NCI-H1694 treated with DMSO at 0.1 percent for 48 hours (cell line): ENCODE data around the gene ATF6.

Experiments used
- DNase-seq: peaks from one replicate; lab custom pipeline; 2025; lab: John Stamatoyannopoulos, UW

The ATF6 gene

GRCh38 chr1:161834967-161835550 lies 68.9 kb downstream of the ATF6 start:
- DNase-seq, result no peak

- DNase-seq, result no peak
These were observed 69.9 kb downstream of the ATF6 start for GRCh38 chr1:161836018-161836417.

DNA sequence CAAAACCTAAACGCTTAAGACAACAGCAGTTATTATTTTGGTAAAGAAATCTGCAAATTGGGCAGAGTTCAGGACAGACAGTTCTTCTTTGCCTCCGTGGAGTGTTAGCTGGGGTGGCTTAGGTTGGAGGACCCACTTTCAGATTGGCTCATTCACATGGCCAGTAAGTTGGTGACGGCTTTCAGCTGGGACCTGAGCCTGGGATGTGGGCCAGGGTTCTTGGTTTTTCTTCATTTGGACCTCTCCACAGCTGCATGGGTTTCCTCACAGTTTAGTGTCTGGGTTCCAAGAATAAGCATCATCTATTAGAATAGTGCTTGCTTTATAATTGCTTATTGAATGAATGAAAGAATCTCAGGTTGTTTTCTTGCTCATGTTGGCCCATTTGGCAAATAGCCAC lies 72.2 kb downstream of the ATF6 start:
- no peak for DNase-seq

DNA sequence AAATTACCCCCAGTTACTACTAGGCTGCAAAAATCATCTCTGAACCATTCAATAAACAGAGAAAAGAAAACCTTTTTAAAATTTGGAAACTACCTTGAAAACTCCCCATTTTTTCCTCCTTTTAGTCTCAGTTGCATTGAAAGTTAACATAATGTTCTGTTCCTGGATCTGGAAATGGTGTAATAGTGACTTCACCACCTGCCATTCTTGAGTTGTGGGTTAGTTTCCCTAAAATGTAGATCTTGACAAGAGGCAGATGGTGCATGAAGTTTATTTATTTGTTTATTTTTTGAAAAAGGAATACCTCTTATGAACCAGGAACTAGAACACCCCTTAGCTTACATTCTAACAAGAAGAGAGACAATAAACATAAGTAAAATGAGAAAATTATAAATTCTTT lies 72.8 kb downstream of the ATF6 start:
- no peak for DNase-seq

DNA sequence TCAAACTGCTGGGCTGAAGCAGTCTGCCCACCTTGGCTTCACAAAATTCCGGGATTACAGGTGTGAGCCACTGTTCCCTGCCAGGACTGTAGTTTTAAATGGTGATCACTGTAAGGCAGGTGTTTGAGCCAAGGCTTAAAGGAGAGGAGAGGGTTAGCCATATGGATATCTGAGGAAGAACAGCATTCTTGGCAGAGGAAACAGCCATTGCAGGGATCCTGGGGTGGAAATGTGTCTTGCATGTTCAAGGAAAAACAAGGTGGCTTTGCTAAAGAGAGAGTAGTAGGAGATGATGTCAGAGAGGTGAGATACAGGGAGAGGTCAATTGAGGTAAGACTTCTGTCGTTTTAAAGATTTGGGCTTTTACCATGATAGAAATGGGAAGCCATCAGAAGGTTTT lies 73.5 kb downstream of the ATF6 start:
- no peak for DNase-seq

DNA sequence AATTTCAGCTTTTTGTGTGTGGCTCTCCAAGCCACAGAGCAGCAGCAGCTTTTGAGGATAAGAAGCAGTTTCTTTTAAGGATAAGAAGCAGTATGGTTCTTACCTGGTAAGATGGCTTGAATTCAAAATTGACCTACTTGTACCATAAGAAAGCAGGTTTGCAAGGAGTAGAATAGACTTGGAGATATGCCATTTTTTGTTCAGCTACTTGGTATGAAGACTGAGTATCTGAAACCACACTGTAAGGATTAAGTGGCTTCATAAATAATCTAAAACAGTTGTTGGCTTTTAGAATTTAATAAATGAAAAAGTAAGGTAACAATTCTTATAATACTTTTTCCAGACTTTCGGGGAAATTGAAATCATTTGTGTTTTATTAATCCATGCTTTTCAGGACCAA lies 74.2 kb downstream of the ATF6 start:
- no peak for DNase-seq

DNA sequence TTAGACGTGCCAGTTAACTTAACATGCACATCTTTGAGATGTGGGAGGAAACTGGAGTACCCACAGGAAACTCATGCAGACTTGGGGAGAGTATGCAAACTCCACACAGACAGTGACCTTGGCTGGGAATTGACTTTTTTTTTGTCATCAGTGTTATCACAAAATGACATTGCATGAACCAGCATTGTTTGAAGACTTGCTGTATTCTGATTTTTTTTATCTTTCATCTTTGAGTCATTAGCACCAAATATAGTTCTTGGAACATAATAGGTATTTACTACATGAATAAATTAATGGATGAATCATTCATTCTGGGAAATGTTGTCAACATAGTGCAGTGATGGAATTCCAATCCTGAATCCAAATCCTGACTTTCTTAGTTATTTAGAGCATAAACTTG lies 77.0 kb downstream of the ATF6 start:
- DNase-seq, result no peak

- no peak for DNase-seq
These were observed 78.6 kb downstream of the ATF6 start for GRCh38 chr1:161844696-161845095.

DNA sequence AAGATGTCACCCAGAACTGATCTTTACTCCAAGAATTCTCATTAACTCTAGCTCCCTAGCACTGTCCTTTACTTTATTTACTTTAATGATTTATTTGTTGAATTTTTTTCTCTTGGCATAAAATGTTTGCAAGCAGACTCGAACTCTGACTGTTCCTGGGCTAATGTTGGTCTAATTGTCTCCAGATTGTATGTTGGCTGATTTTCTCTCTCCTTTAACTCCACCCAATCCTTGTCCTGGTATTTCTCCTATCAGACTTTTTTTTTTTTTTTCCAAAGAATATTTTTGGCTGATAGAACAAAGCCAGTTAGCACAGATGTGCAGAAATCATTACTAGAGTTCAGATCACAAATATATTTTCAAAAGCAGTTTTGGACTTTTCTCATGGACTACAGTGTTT lies 82.6 kb downstream of the ATF6 start:
- no peak for DNase-seq

GRCh38 chr1:161849518-161849917 lies 83.4 kb downstream of the ATF6 start:
- DNase-seq, result no peak

- no peak for DNase-seq
These were observed 89.1 kb downstream of the ATF6 start for GRCh38 chr1:161855260-161855659.

DNA sequence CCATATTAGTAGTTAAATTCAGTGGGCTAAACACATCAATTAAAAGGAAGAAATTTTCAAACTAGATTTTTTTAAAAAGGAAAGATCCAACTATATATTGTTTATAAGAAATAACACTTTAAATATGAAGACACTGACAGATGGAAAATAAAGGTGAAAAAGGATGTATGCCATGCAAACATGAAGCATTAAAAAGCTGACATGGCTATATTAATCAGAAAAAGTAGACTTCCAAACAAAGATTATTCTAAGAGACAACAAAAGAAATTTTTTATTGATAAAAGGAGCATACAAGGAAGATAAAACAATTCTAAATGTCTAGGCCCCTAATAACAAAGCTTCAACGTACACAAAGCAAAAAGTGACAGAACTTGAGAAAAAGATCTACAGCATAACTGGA lies 92.2 kb downstream of the ATF6 start:
- no peak for DNase-seq

DNA sequence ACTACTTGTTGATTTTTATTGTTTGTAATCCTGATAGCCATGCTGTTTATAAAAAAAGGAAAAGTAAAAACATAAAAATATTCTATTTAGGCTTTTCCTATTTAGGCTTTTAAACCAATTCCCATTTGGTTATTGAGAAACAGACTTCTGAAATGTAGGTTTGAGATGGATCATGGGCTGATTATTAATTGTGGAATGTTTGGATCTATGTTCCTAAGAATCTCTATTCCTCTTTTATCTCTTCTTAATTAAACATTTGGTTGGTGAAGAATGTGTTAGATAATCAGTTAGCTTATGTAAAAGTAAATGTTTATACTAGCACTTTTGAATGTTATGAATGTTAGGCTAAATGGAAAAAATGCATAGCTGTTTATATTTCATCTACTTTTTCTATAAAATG lies 97.4 kb downstream of the ATF6 start:
- DNase-seq, result no peak

DNA sequence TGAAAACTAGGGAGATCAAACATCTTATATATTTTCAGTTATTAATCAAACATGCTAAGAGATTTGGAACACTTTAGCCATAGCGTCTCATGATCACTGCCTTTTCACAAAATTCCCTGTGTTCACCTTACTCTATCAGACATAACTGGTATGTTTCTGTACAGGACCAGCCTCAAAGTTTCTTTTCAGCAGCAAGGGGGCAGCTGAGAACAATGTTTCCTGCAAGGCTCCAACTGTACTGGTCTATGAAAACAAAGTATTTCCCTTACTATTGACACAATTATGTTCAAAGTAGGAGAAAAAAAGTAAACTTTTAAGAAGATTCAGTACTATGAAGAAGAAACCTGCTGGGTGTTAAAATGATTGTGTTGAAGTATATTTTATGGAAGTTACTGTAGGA lies 98.5 kb downstream of the ATF6 start:
- DNase-seq, result no peak

DNA sequence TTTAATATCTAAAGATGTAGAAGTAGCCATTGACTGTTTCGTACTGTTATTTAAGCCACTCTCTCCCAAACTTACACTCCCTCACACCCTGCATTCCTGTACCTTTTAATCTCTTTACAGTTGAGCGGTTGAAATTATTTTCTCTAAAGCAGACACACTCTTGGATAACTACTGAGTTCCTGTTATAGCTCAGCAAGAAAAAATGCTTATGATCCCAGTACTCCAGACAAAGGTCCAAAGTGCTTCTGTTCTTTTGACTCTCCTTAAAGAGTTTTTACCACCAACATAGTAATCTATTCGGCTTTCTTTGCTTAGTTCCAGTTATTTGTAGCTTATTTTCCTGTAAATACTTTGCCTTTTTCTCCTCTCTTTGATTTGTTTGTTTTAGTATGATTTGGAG lies 100.1 kb downstream of the ATF6 start:
- DNase-seq, result no peak

- DNase-seq, result no peak
These were observed 102.7 kb downstream of the ATF6 start for GRCh38 chr1:161868832-161869231.

DNA sequence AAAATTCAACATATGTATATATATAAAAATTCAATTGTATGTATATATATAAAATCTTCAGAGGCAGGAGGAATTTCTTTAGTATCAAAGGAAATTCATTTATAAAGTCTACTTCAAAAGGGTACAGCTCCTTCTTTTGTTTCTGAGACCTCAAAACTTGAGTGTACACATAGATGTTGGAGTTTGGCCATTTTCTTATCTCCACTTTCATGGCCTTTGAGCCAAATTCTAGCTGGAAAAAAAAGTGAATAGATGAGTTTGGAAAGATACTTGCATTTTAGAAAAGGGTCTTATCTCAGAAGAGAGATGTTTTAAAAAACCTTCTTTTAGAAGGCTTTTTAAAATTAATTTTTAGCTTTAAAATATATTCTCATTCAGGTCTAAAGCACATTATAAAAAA lies 103.2 kb downstream of the ATF6 start:
- DNase-seq, result no peak

DNA sequence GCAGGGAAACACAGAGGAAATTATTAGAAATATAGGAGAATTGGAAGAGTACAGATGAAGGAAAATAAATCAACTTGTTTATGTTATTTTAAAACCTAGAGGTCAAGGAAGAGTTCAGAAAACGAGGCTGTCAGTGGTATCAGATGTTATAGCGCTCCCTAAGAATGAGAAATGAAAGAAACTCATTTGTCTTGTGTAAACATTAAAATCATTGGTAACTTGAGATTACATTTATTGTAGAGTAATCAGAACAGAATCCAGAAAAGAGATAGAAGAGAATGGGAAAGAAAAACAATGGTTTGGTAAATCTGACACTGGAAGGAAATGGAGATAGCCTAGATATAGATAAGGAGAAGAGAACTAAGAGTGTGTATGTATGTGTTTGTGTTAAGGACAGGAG lies 106.4 kb downstream of the ATF6 start:
- no peak for DNase-seq

GRCh38 chr1:161879261-161879660 lies 113.1 kb downstream of the ATF6 start:
- no peak for DNase-seq

DNA sequence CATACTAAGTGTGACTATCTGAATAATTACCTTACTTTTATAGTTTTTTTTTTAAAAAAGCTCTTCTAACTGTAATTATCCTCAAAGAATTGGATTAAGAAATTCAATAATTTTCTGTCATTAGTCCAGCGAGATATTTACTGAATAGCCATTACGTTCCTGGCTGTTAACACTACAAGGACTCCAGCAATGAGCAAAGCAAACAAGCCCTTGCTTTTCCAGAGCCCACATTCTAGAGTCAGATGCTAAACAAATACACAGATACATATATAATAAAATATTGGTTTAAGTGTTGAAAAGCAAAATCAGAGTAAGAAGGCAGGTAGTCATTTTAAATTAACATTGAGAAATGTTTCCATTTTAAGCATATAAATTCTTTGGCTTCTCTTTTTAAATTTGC lies 118.4 kb downstream of the ATF6 start:
- DNase-seq, result no peak

DNA sequence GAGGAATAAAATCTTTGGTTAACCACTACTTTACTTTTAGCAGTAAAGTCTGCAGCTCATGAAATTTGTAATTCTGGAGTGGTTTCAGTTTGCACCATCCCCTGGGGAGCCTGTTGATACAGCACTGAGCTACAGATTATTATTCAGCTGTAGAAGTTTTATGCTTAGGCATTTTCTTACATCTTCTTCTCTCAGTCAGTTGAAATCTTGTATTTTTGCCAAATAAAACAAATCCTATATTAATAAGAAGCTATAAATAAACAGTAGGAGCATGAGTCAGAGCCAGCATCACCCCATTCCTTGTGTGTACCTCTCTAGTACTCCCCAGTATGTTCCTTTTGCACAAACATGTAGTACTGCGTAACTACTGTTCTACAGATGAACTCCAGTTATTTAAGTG lies 118.9 kb downstream of the ATF6 start:
- no peak for DNase-seq

GRCh38 chr1:161885759-161886158 lies 119.6 kb downstream of the ATF6 start:
- DNase-seq, result no peak

GRCh38 chr1:161886589-161886988 lies 120.5 kb downstream of the ATF6 start:
- DNase-seq, result no peak

DNA sequence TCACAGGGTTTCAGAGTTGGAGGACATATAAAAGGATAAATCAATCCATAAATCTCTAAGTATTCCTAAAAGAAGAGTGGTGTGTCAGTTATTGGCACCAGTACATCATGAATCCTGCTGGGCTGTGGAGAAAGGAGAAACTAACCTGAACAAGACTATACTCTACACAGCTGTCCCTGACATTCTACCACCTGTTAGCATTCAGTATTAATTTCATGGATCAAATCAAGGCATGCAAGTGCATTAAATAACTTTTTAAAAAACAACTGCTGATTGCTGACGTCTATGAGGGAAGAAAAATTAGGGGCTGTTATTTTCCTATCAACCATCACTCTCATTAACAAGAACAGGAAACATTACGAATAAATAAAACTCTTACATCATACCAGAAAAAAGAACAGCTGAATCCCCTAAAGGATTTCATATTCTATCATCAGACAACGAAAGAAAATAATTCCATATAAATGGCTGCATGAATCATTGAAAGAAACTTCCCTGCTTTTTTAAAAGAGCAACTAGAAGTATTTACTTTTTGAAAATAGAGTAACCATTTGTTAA lies 121.7 kb downstream of the ATF6 start:
- DNase-seq, result no peak

DNA sequence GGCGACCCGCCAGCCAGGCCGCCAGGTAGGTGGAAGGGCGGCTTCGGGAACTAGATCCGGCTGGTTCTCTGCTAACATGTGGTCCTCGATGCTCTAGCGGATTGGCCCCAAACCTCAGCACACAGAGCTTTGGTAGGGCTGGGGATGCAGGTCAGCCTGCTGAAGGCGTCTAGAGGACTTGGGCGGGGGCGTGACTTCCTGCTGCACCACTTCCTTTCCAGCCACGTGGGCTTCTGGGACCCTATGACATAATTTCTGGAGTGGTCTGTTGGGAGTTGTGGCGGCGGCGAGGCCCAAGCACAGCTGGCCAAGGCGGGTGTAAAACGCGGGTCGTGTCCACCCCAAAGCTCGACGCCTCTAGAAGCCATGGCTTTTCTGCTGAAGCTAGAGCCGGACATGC lies 124.5 kb downstream of the ATF6 start:
- no peak for DNase-seq
